Upper lobe of right lung (tissue), 1 donor: ENCODE data around the gene NID1. TPM values are rescaled to one million over a fixed set of nuclear protein-coding genes. Genes with fewer than 3 reads are reported as not detected.

ENCODE experiments used
- ATAC-seq: fragments of 200-7000 bp; cut with Tn5 transposase; one replicate; pipeline ENCODE4 v1.9.1; 2020; ENCODE audit warnings: mild to moderate bottlenecking, moderate library complexity
- DNase-seq: peaks from one replicate; pipeline ENCODE4 v3.0.0-alpha.2; 2020
- H3K27ac ChIP-seq: fragments of 200-600 bp; one replicate; pipeline ENCODE4 v1.8.0; 2022
- H3K27me3 ChIP-seq: fragments of 200-600 bp; one replicate; pipeline ENCODE4 v1.8.0; 2022; ENCODE audit warnings: mild to moderate bottlenecking
- H3K36me3 ChIP-seq: fragments of 200-600 bp; one replicate; pipeline ENCODE4 v1.8.0; 2022
- H3K4me1 ChIP-seq: fragments of 200-600 bp; one replicate; pipeline ENCODE4 v1.8.0; 2022
- H3K4me3 ChIP-seq: fragments of 200-600 bp; one replicate; pipeline ENCODE4 v1.8.0; 2022; ENCODE audit warnings: mild to moderate bottlenecking
- H3K9me3 ChIP-seq: fragments of 200-600 bp; one replicate; pipeline ENCODE4 v1.8.0; 2022
- CTCF ChIP-seq: fragments of 200-600 bp; IDR thresholded peaks from one replicate; pipeline ENCODE4 v1.8.0; 2022; ENCODE audit warnings: antibody characterized with exemption
- intact Hi-C: fragments of 100-400 bp; cut with DNase I; formaldehyde crosslinking; loops from one replicate; pipeline ENCODE4 v1.11.0; 2022
- long read RNA-seq: library from polyadenylated mRNA; unstranded; transcript quantifications from one replicate; pipeline ENCODE4 v2.0.0, GENCODE V29; 2021
- total RNA-seq: library from RNA; stranded (reverse); fragmentation: NEBNext Ultra II Directional; extraction: Animal tissue kit (Norgen Biotek cat#: 25700); gene quantifications from one replicate; pipeline ENCODE4 v1.2.1, GENCODE V29; 2021
- donor health status: DM: no; HTN: yes; CAD: no; lungs with severe emphysema.

NID1 gene
- 60.5 TPM for total RNA-seq
- long read RNA-seq, full-length matches to known transcripts = 34 of 68 reads
- long read RNA-seq, partial matches to known transcripts = 23 of 68 reads
- long read RNA-seq, other reads (novel, unspliced or antisense) = 11 of 68 reads

GRCh38 chr1:236064674-236065508 lies at the start of gene NID1:
Gene NID1, minus strand, starts transcription at chr1:236065090. Its CDS starts 11 bp downstream, at chr1:236065079.
- DNase-seq (peak; percentile 79), ATAC-seq (peak; percentile 86)
- Histone ChIP-seq H3K36me3 (no peaks in the 10 kb centered on the region), H3K4me1 (peaks cover 6% of the 10 kb centered on the region), H3K4me3 (peak within 1 kb of the TSS; percentile 74), H3K27ac (peak within 1 kb of the TSS; percentile 85), H3K9me3 (no peaks in the 10 kb centered on the region), H3K27me3 (no peaks in the 10 kb centered on the region)
- intact Hi-C loops = no loop called here
- TF ChIP-seq CTCF = peak; percentile 48

- intact Hi-C loops = no loop called here
- Histone ChIP-seq H3K4me1 (no peaks in the 10 kb centered on the region), H3K9me3 (no peaks in the 10 kb centered on the region), H3K36me3 (no peaks in the 10 kb centered on the region), H3K4me3 (no peak overlapping the region), H3K27me3 (no peaks in the 10 kb centered on the region), H3K27ac (no peak overlapping the region)
- TF ChIP-seq CTCF = no peak
- DNase-seq (no peak), ATAC-seq (no peak)
Measured at GRCh38 chr1:236114076-236114747, 49.3 kb upstream of the NID1 start.

GRCh38 chr1:236113324-236114032 lies 48.6 kb upstream of the NID1 start:
- Histone ChIP-seq H3K27ac (no peak overlapping the region), H3K4me1 (no peaks in the 10 kb centered on the region), H3K27me3 (no peaks in the 10 kb centered on the region), H3K36me3 (no peaks in the 10 kb centered on the region), H3K9me3 (no peaks in the 10 kb centered on the region), H3K4me3 (no peak overlapping the region)
- intact Hi-C loops = no loop called here
- DNase-seq (no peak), ATAC-seq (no peak)
- no peak for TF ChIP-seq CTCF

- H3K27me3 ChIP-seq = no peaks in the 10 kb centered on the region
- no peak overlapping the region for H3K27ac ChIP-seq
- no peaks in the 10 kb centered on the region for H3K36me3 ChIP-seq
- TF ChIP-seq CTCF = no peak
- intact Hi-C loops = no loop called here
- no peak for DNase-seq
- no peak overlapping the region for H3K4me3 ChIP-seq
- H3K9me3 ChIP-seq = no peaks in the 10 kb centered on the region
- ATAC-seq = no peak
- H3K4me1 ChIP-seq = no peaks in the 10 kb centered on the region
Measured at GRCh38 chr1:236112332-236112627, 47.4 kb upstream of the NID1 start.

GRCh38 chr1:236111527-236112331 lies 46.8 kb upstream of the NID1 start:
- Histone ChIP-seq H3K27ac (no peak overlapping the region), H3K27me3 (no peaks in the 10 kb centered on the region), H3K36me3 (no peaks in the 10 kb centered on the region), H3K4me1 (no peaks in the 10 kb centered on the region), H3K4me3 (no peak overlapping the region), H3K9me3 (no peaks in the 10 kb centered on the region)
- intact Hi-C loops = no loop called here
- TF ChIP-seq CTCF = no peak
- ATAC-seq (no peak), DNase-seq (no peak)
